IMR-90 (cell line): ENCODE results near the gene ROBO1. TPM values are rescaled to one million over a fixed set of nuclear protein-coding genes. Genes with fewer than 3 reads are reported as not detected.

Experiments
- ATAC-seq: fragments of 200-7000 bp; cut with Tn5 transposase; 2 replicates; pipeline ENCODE4 v1.9.1; 2020; ENCODE audit warnings: low read depth, mild to moderate bottlenecking, moderate library complexity
- BruUV-seq: library from RNA; stranded (reverse); fragments of 400-500 nt; replicated peaks from 2 replicates; lab custom pipeline; 2021; lab: Mats Ljungman, UMichigan
- CTCF ChIA-PET: fragments of 300-600 bp; formaldehyde crosslinking; extraction: SDS; loops from one replicate; lab custom pipeline; 2021; ENCODE audit warnings: antibody characterized with exemption; lab: Yijun Ruan, JAX
- POLR2A ChIA-PET: fragments of 300-600 bp; sonication (Branson Sonifier 250); formaldehyde crosslinking; loops from one replicate; lab custom pipeline; 2022; ENCODE audit warnings: antibody characterized with exemption; ENCODE audit not compliant: unreplicated experiment; lab: Charles Lee
- DNase-seq: peaks from one replicate; pipeline ENCODE4 v3.0.0; 2013
- H2AFZ ChIP-seq: replicated peaks from 2 replicates; pipeline ENCODE3; 2013; ENCODE audit warnings: low read length, mild to moderate bottlenecking; ENCODE audit not compliant: poor library complexity
- H2AK5ac ChIP-seq: 2 replicates; pipeline ENCODE4 v1.6.1; 2013; ENCODE audit warnings: low read depth, low read length, inconsistent platforms
- H2AK9ac ChIP-seq: replicated peaks from 2 replicates; pipeline ENCODE3; 2013; ENCODE audit warnings: mild to moderate bottlenecking, low read depth, low read length, moderate library complexity; ENCODE audit not compliant: poor library complexity
- H2BK120ac ChIP-seq: 2 replicates; pipeline ENCODE4 v1.6.1; 2013; ENCODE audit warnings: low read depth, low read length, inconsistent platforms
- H2BK15ac ChIP-seq: 3 replicates; pipeline ENCODE4 v1.6.1; 2013; ENCODE audit warnings: low read depth, low read length, inconsistent platforms
- H2BK20ac ChIP-seq: 2 replicates; pipeline ENCODE4 v1.6.1; 2013; ENCODE audit warnings: low read depth, mild to moderate bottlenecking, inconsistent platforms, low read length, moderate library complexity
- H2BK5ac ChIP-seq: 2 replicates; pipeline ENCODE4 v1.6.1; 2013; ENCODE audit warnings: mild to moderate bottlenecking, low read depth, low read length, inconsistent platforms; ENCODE audit not compliant: poor library complexity, severe bottlenecking
- H3K14ac ChIP-seq: replicated peaks from 2 replicates; pipeline ENCODE4 v1.6.1; 2013; ENCODE audit warnings: low read depth, low read length, inconsistent platforms
- H3K18ac ChIP-seq: 2 replicates; pipeline ENCODE4 v1.6.1; 2013; ENCODE audit warnings: low read depth, low read length, control low read depth
- H3K23ac ChIP-seq: 2 replicates; pipeline ENCODE4 v1.6.1; 2013; ENCODE audit warnings: low read depth, low read length, inconsistent platforms
- H3K27ac ChIP-seq: 2 replicates; pipeline ENCODE4 v1.5.1; 2013; ENCODE audit warnings: mild to moderate bottlenecking, control low read depth, low read length; ENCODE audit not compliant: insufficient read depth
- H3K27me3 ChIP-seq: 2 replicates; pipeline ENCODE4 v1.6.1; 2013; ENCODE audit warnings: low read length; ENCODE audit not compliant: control insufficient read depth, insufficient read depth
- H3K36me3 ChIP-seq: 2 replicates; pipeline ENCODE4 v1.6.1; 2013; ENCODE audit warnings: low read length, mixed read lengths; ENCODE audit not compliant: control insufficient read depth, insufficient read depth
- H3K4ac ChIP-seq: 2 replicates; pipeline ENCODE4 v1.6.1; 2013; ENCODE audit warnings: low read depth, low read length, inconsistent platforms
- H3K4me1 ChIP-seq: 2 replicates; pipeline ENCODE4 v1.6.1; 2013; ENCODE audit warnings: low read length, mixed read lengths; ENCODE audit not compliant: control insufficient read depth, insufficient read depth
- H3K4me2 ChIP-seq: 2 replicates; pipeline ENCODE4 v1.6.1; 2013; ENCODE audit warnings: low read depth, mild to moderate bottlenecking, control low read depth, low read length, moderate library complexity
- H3K4me3 ChIP-seq: 2 replicates; pipeline ENCODE4 v1.5.1; 2013; ENCODE audit warnings: low read depth, mild to moderate bottlenecking, control low read depth, low read length, moderate library complexity; ENCODE audit not compliant: insufficient read depth
- H3K56ac ChIP-seq: 2 replicates; pipeline ENCODE4 v1.6.1; 2013; ENCODE audit warnings: low read length, inconsistent platforms; ENCODE audit not compliant: insufficient read depth; ENCODE audit errors: extremely low read depth
- H3K79me1 ChIP-seq, 2 experiments: 2 replicates each; pipeline ENCODE4 v1.6.1; 2013; ENCODE audit warnings: low read length in 2 of 2, inconsistent platforms in 1 of 2, low read depth in 1 of 2
- H3K9ac ChIP-seq: 2 replicates; pipeline ENCODE4 v1.6.1; 2013; ENCODE audit warnings: low read depth, low read length, control low read depth
- H3K9me1 ChIP-seq: 2 replicates; pipeline ENCODE4 v1.6.1; 2013; ENCODE audit warnings: low read length, inconsistent platforms; ENCODE audit not compliant: insufficient read depth
- H3K9me3 ChIP-seq: 2 replicates; pipeline ENCODE4 v1.6.1; 2013; ENCODE audit warnings: low read length; ENCODE audit not compliant: control insufficient read depth, insufficient read depth
- H4K20me1 ChIP-seq: 2 replicates; pipeline ENCODE4 v1.6.1; 2013; ENCODE audit warnings: low read length, inconsistent platforms; ENCODE audit not compliant: insufficient read depth
- H4K5ac ChIP-seq: 2 replicates; pipeline ENCODE4 v1.6.1; 2013; ENCODE audit warnings: mild to moderate bottlenecking, low read depth, low read length, control low read depth
- H4K8ac ChIP-seq, 2 experiments: 2 replicates each; pipeline ENCODE4 v1.6.1; 2013; ENCODE audit warnings: low read depth in 2 of 2, low read length in 2 of 2, control low read depth in 1 of 2, inconsistent platforms in 1 of 2
- H4K91ac ChIP-seq: 2 replicates; pipeline ENCODE4 v1.6.1; 2013; ENCODE audit warnings: low read depth, low read length, inconsistent platforms; ENCODE audit not compliant: insufficient read depth
- CHD1 ChIP-seq: IDR thresholded peaks from 2 replicates; pipeline ENCODE4 v1.6.1; 2012; ENCODE audit warnings: low read depth, low read length, improper control_type of control experiment
- FOS ChIP-seq: fragments of 150-350 bp; IDR thresholded peaks from 2 replicates; pipeline ENCODE4 v1.6.1; 2016; ENCODE audit warnings: low read depth, low read length
- MAZ ChIP-seq: IDR thresholded peaks from 2 replicates; pipeline ENCODE4 v1.6.1; 2012; ENCODE audit warnings: low read depth, mild to moderate bottlenecking, low read length, improper control_type of control experiment, moderate library complexity, borderline replicate concordance
- RAD21 ChIP-seq: IDR thresholded peaks from 2 replicates; pipeline ENCODE4 v1.6.1; 2012; ENCODE audit warnings: low read length, improper control_type of control experiment
- RFX5 ChIP-seq: IDR thresholded peaks from 2 replicates; pipeline ENCODE4 v1.8.0; 2012; ENCODE audit warnings: low read depth, mild to moderate bottlenecking, low read length, moderate library complexity
- WGBS, 2 experiments: methylation state at CpG; one replicate each; pipeline versions ENCODE4 v1.1.5 to v1.1.7; 2013; ENCODE audit warnings: missing lambda C conversion rate in 2 of 2; ENCODE audit not compliant: insufficient read length in 1 of 2; ENCODE audit errors: extremely low coverage in 2 of 2; 5-methylcytosine and 5-hydroxymethylcytosine counted together
- dilution Hi-C: fragments of 300-500 bp; cut with HindIII; formaldehyde crosslinking; loops from one replicate; pipeline ENCODE4 v1.14.3; 2018; ENCODE audit warnings: low sequenced_read_pairs; ENCODE audit not compliant: unreplicated experiment
- in situ Hi-C: fragments of 300-500 bp; cut with MboI; formaldehyde crosslinking; loops from 3 replicates; pipeline ENCODE4 v1.14.3; 2019; ENCODE audit warnings: low sequenced_read_pairs, inconsistent platforms, mixed read lengths
- intact Hi-C: fragments of 100-400 bp; cut with micrococcal nuclease; formaldehyde crosslinking; loops from 2 replicates; pipeline ENCODE4 v1.10.0; 2022
- polyA plus RNA-seq, 3 experiments: library from polyadenylated mRNA; depleted of rRNA; stranded (reverse); fragments of >200 nt; gene quantifications; 2 replicates each; pipeline ENCODE4 v1.2.3, GENCODE V29; 2012; ENCODE audit warnings: low replicate concordance in 1 of 3
- total RNA-seq: library from RNA; depleted of rRNA; stranded (reverse); fragments of >200 nt; gene quantifications from 2 replicates; pipeline ENCODE4 v1.2.3, GENCODE V29; 2012

ROBO1 gene
- total and polyA plus RNA-seq, 2 of the 4 experiments (the other 2 are of a cell fraction) = 24.1 to 53.9 TPM

GRCh38 chr3:79427081-79427480, 340.7 kb downstream of the ROBO1 start:
- Histone ChIP-seq H3K4me1 (no peaks in the 10 kb centered on the region), H3K23ac (no peak overlapping the region), H3K9me1 (no peaks in the 10 kb centered on the region), H3K27ac (no peak overlapping the region), H2AK5ac (no peak overlapping the region), H4K5ac (no peak overlapping the region), H4K91ac (no peak overlapping the region), H2BK15ac (no peak overlapping the region), H2AK9ac (no peak overlapping the region), H4K20me1 (no peaks in the 10 kb centered on the region), H2BK120ac (no peak overlapping the region), H3K14ac (no peak overlapping the region), H3K56ac (no peak overlapping the region), H3K9ac (no peak overlapping the region), H3K4me3 (no peak overlapping the region), H3K4ac (no peak overlapping the region), H2BK5ac (no peak overlapping the region), H3K36me3 (no peaks in the 10 kb centered on the region), H3K79me1 (no peaks in the 10 kb centered on the region), H3K4me2 (no peak overlapping the region), H2BK20ac (no peak overlapping the region), H3K18ac (no peak overlapping the region), H3K9me3 (no peaks in the 10 kb centered on the region), H2AFZ (no peak overlapping the region), H4K8ac (no peak overlapping the region), H3K27me3 (no peaks in the 10 kb centered on the region)
- in situ Hi-C loops (no loop called here), intact Hi-C loops (no loop called here), dilution Hi-C loops (no loop called here)
- CTCF ChIA-PET = no interaction called here
- no CpG with 5 or more reads among the region's 5 CpGs for WGBS, 2 experiments
- TF ChIP-seq CHD1 (no peak), RAD21 (no peak), MAZ (no peak), RFX5 (no peak), FOS (no peak)
- BruUV-seq = no TSS peak
- DNase-seq = no peak
- no peak for ATAC-seq
- POLR2A ChIA-PET = no interaction called here
